GM18519 (cell line): ENCODE results near the gene MACROD1.

ENCODE experiments used
- ATAC-seq: cut with Tn5 transposase; IDR thresholded peaks from one replicate; pipeline ENCODE4 v1.9.1; 2021; ENCODE audit warnings: mild to moderate bottlenecking, moderate library complexity; ENCODE audit not compliant: unreplicated experiment, low FRiP score

The MACROD1 gene

GRCh38 chr11:64165842-64166635 is at the start of gene MACROD1:
Gene MACROD1 (minus strand): TSS chr11:64166113. CDS start chr11:64165994, 119 bp downstream.
- no peak for ATAC-seq

GRCh38 chr11:64211181-64211872 is 45.4 kb upstream of the MACROD1 start:
- no peak for ATAC-seq

- ATAC-seq, result no peak
These were observed 44.5 kb upstream of the MACROD1 start for GRCh38 chr11:64210301-64211020.

- no peak for ATAC-seq
These were observed 43.6 kb upstream of the MACROD1 start for GRCh38 chr11:64209563-64209843.

- ATAC-seq, result no peak
These were observed 43.1 kb upstream of the MACROD1 start for GRCh38 chr11:64208796-64209562.

- ATAC-seq, result no peak
These were observed 42.3 kb upstream of the MACROD1 start for GRCh38 chr11:64208086-64208795.

GRCh38 chr11:64207256-64208085 is 41.6 kb upstream of the MACROD1 start:
- ATAC-seq, result no peak

GRCh38 chr11:64206457-64207255 is 40.7 kb upstream of the MACROD1 start, which contains the start of gene FERMT3:
Gene FERMT3 (plus strand): TSS chr11:64206721. CDS start chr11:64207365, 644 bp downstream.
- ATAC-seq, result no peak

GRCh38 chr11:64204464-64204989 is 38.6 kb upstream of the MACROD1 start:
- no peak for ATAC-seq

GRCh38 chr11:64204080-64204440 is 38.1 kb upstream of the MACROD1 start:
- ATAC-seq, result no peak

- no peak for ATAC-seq
These were observed 37.6 kb upstream of the MACROD1 start for GRCh38 chr11:64203421-64204079.

GRCh38 chr11:64202992-64203391 is 37.1 kb upstream of the MACROD1 start:
- no peak for ATAC-seq

GRCh38 chr11:64201543-64201942 is 35.6 kb upstream of the MACROD1 start:
- ATAC-seq, result no peak

- ATAC-seq, result no peak
These were observed 32.6 kb upstream of the MACROD1 start for GRCh38 chr11:64198511-64198910.

- ATAC-seq, result no peak
These were observed 30.7 kb upstream of the MACROD1 start for GRCh38 chr11:64196626-64197025.

GRCh38 chr11:64192434-64192833 is 26.5 kb upstream of the MACROD1 start:
- no peak for ATAC-seq

- ATAC-seq, result peak; percentile 2
These were observed 20.7 kb upstream of the MACROD1 start for GRCh38 chr11:64186492-64187165.
